IMR-90 (cell line): ENCODE results near the gene KRT71. TPM values are rescaled to one million over a fixed set of nuclear protein-coding genes. Genes with fewer than 3 reads are reported as not detected.

Experiments
- polyA plus RNA-seq, 3 experiments: library from polyadenylated mRNA; depleted of rRNA; stranded (reverse); fragments of >200 nt; gene quantifications; 2 replicates each; pipeline ENCODE4 v1.2.3, GENCODE V29; 2012; ENCODE audit warnings: low replicate concordance in 1 of 3
- total RNA-seq: library from RNA; depleted of rRNA; stranded (reverse); fragments of >200 nt; gene quantifications from 2 replicates; pipeline ENCODE4 v1.2.3, GENCODE V29; 2012; rRNA removed

KRT71 gene
- total and polyA plus RNA-seq, 2 of the 4 experiments (the other 2 are of a cell fraction) = not detected

Other genes starting within 250 kb of the KRT71 start
- not detected in 2 replicates for gene KRT83, start 231.7 kb downstream of the KRT71 start, total RNA-seq
- gene KRT83, start 231.7 kb downstream of the KRT71 start, polyA plus RNA-seq (2012; rRNA removed) = not detected in 2 replicates
- not detected in 2 replicates for gene KRT85, start 185.7 kb downstream of the KRT71 start, total RNA-seq
- not detected in 2 replicates for gene KRT85, start 185.7 kb downstream of the KRT71 start, polyA plus RNA-seq (2012; rRNA removed)
- not detected in 2 replicates for gene KRT84, start 167.5 kb downstream of the KRT71 start, total RNA-seq
- gene KRT84, start 167.5 kb downstream of the KRT71 start, polyA plus RNA-seq (2012; rRNA removed) = not detected in 2 replicates
- gene KRT82, start 146.8 kb downstream of the KRT71 start, total RNA-seq = not detected in 2 replicates
- gene KRT82, start 146.8 kb downstream of the KRT71 start, polyA plus RNA-seq (2012; rRNA removed) = not detected in 2 replicates
- not detected in 2 replicates for gene KRT75, start 118.8 kb downstream of the KRT71 start, total RNA-seq
- not detected in 2 replicates for gene KRT75, start 118.8 kb downstream of the KRT71 start, polyA plus RNA-seq (2012; rRNA removed)
- not detected in 2 replicates for gene KRT6B, start 101.0 kb downstream of the KRT71 start, total RNA-seq
- gene KRT6B, start 101.0 kb downstream of the KRT71 start, polyA plus RNA-seq (2012; rRNA removed) = not detected in 2 replicates
- gene KRT6C, start 79.3 kb downstream of the KRT71 start, total RNA-seq = not detected in 2 replicates
- gene KRT6C, start 79.3 kb downstream of the KRT71 start, polyA plus RNA-seq (2012; rRNA removed) = not detected in 2 replicates
- not detected in 2 replicates for gene KRT6A, start 59.9 kb downstream of the KRT71 start, total RNA-seq
- gene KRT6A, start 59.9 kb downstream of the KRT71 start, polyA plus RNA-seq (2012; rRNA removed) = not detected in 2 replicates
- gene KRT5, start 32.8 kb downstream of the KRT71 start, total RNA-seq = not detected in 2 replicates
- not detected in 2 replicates for gene KRT5, start 32.8 kb downstream of the KRT71 start, polyA plus RNA-seq (2012; rRNA removed)
- not detected in 2 replicates for gene KRT74, start 20.7 kb upstream of the KRT71 start, total RNA-seq
- gene KRT74, start 20.7 kb upstream of the KRT71 start, polyA plus RNA-seq (2012; rRNA removed) = not detected in 2 replicates
- gene KRT72, start 48.3 kb upstream of the KRT71 start, total RNA-seq = not detected in 2 replicates
- gene KRT72, start 48.3 kb upstream of the KRT71 start, polyA plus RNA-seq (2012; rRNA removed) = not detected in 2 replicates
- gene KRT73, start 65.4 kb upstream of the KRT71 start, total RNA-seq = not detected in 2 replicates
- gene KRT73, start 65.4 kb upstream of the KRT71 start, polyA plus RNA-seq (2012; rRNA removed) = not detected in 2 replicates
- not detected in 2 replicates for gene KRT2, start 99.1 kb upstream of the KRT71 start, total RNA-seq
- gene KRT2, start 99.1 kb upstream of the KRT71 start, polyA plus RNA-seq (2012; rRNA removed) = not detected in 2 replicates
- gene KRT1, start 127.3 kb upstream of the KRT71 start, total RNA-seq = not detected in 2 replicates
- gene KRT1, start 127.3 kb upstream of the KRT71 start, polyA plus RNA-seq (2012; rRNA removed) = not detected in 2 replicates
- not detected in 2 replicates for gene KRT77, start 150.4 kb upstream of the KRT71 start, total RNA-seq
- not detected in 2 replicates for gene KRT77, start 150.4 kb upstream of the KRT71 start, polyA plus RNA-seq (2012; rRNA removed)
- gene KRT76, start 224.2 kb upstream of the KRT71 start, total RNA-seq = not detected in 2 replicates
- gene KRT76, start 224.2 kb upstream of the KRT71 start, polyA plus RNA-seq (2012; rRNA removed) = not detected in 2 replicates
- gene KRT3, start 243.0 kb upstream of the KRT71 start, total RNA-seq = not detected in 2 replicates
- gene KRT3, start 243.0 kb upstream of the KRT71 start, polyA plus RNA-seq (2012; rRNA removed) = not detected in 2 replicates